HG03139 (cell line): ENCODE results near the gene TPP1.

Experiments used
- ATAC-seq: cut with Tn5 transposase; IDR thresholded peaks from one replicate; pipeline ENCODE4 v1.9.1; 2021; ENCODE audit not compliant: unreplicated experiment

Gene TPP1

DNA sequence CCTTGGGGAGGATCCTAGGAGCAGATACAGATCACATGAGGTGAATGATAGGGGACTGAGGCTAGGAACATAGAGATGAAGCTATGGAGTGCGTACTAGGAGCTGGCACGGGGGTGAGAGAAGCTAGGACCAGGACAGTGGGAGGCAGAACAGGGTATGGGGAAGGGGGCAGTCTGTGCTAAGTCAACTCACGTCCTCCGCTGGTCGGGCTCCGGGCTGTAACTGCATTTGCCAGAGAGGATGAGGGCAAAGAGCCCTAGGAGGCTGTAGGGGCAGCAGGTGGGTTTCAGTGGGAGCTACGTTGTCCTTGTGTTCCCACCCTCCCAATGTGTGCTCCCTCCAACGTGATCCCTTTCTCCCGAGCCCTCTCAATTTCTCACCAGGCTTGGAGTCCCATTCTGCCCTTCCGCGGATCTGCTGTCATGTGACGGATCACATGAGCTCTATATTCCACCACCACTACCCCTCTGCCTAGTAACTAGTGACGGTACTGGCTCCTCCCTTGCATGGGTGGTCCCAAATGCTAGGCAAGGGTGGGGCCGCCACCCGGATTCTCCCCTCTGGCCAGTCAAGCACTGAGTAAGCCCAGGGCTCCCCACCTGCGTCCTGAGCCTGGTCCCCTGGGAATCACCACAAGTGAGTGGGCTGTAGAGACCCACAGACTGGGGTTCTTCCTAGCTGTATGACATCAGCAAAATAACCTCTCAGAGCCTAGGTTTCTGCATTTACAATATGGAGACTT, at the start of gene TPP1:
Gene TPP1, minus strand, starts transcription at position 419 of the 742 bp plus-strand sequence. Its CDS starts 22 bp downstream, at position 397.
- peak; percentile 99 for ATAC-seq

DNA sequence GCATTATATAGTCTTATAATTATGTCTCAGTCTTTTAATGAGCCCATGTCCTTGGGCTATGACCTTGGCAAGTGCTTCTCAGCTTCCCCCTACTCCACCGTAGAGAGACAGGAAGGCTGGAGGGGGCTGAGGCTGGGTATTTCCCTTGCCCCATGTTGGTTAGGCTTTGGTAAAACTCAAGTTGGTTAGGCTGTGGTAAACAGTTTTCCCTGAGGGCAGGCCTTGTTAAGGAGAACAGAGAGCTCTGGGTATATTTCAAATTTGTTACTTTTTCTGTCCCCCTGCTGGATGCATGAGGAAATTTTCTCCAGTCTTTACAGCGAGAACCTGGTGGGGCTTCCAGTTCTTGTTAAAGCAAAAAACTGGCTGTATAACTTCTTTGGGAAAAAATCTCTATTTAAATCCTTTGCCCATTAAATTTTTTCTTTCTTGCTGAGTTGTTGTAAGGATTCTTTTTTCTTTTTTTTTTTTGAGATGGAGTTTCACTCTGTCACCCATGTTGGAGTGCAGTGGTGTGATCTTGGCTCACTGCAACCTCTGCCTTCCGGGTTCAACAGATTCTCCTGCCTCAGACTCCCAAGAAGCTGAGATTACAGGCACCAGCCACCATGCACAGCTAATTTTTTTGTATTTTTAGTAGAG, 48.6 kb upstream of the TPP1 start:
- peak; percentile 75 for ATAC-seq

DNA sequence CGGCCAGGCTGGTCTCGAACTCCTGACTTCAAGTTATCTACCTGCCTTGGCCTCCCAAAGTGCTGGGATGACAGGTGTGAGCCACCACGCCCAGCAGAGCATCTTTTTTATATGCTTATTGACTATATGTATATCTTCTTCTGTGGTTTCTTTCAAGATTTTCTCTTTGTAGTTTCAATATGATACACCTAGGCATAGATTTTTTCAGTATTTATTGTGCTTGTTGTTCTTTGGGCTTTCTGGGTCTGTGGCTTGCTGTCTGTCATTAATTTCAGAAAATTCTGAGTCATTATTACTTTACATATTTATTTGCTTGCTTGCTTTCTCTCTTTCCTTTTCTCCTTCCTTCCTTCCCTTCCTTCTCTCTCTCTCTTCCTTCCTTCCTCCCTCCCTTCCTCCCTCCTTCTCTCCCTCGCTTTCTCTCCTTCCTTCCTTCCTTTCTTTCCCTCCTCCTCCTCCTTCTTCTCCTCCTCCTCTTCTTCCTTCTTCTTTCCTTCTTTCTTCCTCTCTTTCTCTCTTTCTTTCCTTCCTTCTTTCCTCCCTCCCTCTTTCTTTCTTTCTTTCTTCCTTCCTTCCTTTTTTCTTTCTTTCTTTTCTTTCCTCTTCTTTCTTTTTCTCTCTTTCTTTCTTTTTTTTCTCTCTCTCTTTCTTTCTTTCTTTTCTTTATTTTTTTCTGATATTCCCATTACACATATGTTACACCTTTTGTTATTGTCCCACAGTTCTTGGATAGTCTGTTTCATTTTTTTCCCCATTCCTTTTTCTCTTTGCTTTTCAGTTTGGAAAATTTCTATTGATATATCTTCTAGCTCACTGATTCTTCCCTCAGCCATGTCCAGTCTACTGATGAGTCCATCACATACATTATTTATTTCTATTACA, 47.3 kb upstream of the TPP1 start:
- no peak for ATAC-seq

DNA sequence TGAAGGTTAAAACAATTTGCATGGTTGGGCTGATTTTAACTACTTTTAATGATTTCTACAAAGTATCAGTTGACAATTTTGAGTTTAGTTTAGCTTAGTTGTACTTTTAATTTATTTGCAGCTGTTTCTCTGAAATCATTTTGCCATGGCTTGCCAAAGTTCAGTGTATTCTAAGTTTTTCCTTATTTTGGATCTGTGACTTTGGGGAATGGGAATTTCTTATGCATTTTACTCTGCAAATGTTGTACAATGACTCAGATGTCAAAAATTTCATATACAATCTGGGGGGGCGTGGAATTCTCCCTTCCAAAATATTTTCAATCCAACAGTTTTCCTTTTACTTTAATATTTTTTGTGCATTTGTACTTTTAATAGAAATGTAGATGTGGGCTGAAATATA, 45.3 kb upstream of the TPP1 start:
- no peak for ATAC-seq

DNA sequence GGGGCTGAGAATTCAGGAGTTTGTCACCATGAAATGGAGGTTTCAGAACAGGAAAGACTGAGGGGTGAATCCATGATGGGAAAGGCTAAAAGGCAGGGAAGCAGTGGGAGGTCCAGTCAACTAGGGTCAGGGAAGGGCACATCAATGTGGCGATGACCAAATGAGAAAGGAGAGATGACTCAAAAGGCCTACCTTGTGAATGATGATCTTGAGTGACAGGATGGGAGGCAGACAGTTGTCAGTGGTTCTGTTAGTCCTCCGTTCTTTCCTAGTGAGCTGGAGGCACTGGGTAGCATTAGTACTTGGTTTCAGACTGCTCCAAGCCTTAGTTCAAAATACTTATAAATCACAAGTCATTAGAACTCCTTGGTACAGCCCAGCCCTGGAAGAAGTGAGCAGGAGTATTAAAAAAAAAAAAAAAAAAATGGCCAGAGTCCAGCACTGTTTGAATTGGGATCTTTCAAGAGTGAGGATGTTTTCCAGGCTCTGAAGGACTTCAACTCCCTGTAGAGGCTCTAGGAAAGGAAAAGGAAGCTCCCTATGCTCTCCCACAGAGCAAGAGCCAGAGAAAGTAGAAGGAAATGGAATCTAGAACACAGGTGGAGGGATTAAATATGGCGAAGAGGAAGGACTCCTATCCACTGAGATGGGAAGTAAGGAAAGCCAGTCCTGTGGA, 44.7 kb upstream of the TPP1 start:
- ATAC-seq = no peak

DNA sequence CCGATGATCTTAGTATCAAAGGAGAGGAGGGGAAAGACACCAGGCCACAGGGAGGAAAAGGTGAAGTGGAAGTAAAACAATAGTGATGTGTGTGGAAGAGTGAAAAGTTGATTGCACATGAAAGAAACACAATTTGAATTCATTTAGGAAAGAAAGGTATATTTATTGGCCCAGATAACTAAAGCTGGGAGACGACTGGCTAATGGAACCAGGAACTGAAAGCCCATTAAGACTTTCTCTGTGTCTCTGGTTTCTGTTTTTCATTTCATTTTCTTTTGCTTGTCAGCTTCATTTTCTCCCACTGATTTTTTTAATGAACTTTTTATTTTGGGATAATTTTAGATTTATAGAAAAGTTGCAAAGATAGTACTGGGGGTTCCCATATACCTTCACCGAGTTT, 41.5 kb upstream of the TPP1 start:
- ATAC-seq = no peak

DNA sequence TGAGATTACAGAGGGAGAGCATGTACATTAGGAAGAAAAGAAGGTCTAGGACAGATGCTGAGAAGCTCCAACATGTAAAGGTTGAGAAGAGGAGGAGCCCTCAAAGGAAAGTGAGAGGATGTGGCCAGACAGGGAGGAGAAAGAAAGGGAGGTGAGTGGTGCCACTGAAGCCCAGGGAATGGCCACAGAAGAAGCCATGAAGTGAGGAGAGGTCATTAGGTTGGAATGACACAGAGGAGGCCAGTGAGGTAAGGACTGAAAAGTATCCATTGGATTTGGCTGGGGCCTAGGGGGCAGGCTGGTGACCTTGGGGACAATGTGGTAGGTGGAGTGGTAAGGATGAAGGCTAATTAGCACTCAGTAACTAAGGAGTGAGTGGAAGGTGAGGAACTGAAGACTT, 39.4 kb upstream of the TPP1 start:
- ATAC-seq = no peak

DNA sequence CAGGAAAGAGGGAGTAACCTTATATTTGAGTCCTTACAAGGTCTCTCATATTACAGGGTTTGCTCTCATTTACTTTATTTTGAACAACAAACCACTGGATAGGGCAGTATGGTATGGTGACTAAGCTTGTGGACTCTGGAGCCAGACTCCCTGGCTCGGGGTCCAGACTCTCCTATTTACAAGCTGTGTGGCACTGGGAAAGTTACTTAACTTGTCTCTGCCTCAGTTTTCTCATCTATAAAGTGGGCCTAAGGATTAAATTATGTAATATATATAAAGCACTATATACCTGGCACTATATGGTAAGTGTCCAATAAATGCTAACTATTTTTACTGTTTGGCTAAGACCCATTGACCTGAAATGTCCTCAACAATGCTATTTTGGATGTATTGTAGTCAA, 38.1 kb upstream of the TPP1 start:
- ATAC-seq = no peak

DNA sequence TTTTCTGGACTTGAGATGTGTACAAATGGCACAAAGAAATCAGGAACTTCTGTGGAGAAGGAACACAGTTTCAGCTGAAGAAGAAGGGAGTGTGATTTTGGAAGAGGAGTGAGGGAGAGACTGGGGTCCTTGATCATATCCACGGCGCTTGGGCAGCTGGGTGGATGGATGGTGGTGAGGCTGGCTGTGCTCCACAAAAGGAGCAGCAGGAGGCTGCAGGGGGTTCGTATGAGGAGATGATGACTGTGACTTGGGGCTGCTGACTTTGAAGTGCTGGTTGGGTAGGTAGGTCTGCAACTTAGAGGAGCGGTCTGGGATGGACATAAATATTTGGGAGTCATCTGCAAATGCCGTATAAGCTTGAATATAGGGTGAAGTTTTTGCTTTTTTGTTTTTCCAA, 37.7 kb upstream of the TPP1 start:
- ATAC-seq = no peak

DNA sequence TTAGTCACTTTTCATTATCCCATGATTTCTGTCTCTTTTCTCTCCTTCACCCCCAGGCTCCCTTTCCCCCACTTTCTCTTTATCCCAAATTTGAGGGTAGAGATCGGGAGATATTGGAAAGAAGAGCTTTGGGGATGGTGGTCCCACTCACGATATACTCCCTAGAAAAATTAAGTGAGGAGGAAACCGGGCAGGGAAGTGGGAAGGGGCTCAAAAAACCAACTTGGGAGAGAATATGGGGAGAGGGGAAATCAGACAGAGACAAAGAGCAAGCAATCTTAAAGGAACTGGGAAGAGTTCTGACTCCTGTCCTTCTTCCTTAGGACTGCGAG, 37.3 kb upstream of the TPP1 start:
- ATAC-seq = no peak

DNA sequence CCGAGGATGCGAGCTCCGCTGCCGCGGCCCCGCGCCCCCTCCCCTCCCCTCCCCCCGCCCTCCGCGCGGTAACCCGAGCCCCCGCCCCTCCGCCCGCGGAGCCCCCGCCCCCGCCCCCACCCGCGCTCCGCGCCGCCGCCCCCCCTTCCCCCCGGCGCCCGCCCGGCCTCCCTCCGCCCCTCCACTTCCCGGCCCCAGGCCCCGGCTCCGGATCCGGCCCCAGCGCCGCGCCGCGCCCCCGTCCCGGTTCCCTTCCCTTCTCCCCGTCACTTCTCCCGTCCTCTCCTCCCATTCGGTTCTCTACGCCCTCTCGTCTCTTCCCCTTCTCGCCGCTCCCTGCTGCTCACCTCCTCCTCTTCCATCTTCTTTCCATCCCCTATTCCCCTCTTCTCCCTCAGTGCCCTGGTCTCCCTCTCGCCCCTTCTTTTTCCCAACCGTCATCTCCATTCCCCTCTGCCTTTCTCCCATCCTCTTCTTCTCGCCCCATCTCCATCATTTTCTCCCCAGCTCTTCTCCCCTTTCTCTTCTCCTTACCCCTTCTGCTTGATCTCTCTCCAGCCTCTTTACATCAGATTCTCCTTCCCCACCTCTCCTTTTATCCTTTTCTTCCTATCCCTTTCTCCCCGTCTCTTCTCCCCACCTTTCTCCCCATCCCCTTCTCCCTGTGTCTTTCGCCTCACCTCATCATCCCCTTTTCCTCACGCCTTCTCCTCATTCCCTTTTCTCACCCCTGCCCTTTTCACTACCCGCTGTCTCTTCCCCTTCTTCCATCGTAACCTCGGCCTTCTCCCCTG, 36.8 kb upstream of the TPP1 start, which contains the start of gene DCHS1:
Gene DCHS1, minus strand, starts transcription at position 20 of the 794 bp plus-strand sequence. CDS start 14,196 bp downstream, outside the sequence.
- ATAC-seq = no peak

DNA sequence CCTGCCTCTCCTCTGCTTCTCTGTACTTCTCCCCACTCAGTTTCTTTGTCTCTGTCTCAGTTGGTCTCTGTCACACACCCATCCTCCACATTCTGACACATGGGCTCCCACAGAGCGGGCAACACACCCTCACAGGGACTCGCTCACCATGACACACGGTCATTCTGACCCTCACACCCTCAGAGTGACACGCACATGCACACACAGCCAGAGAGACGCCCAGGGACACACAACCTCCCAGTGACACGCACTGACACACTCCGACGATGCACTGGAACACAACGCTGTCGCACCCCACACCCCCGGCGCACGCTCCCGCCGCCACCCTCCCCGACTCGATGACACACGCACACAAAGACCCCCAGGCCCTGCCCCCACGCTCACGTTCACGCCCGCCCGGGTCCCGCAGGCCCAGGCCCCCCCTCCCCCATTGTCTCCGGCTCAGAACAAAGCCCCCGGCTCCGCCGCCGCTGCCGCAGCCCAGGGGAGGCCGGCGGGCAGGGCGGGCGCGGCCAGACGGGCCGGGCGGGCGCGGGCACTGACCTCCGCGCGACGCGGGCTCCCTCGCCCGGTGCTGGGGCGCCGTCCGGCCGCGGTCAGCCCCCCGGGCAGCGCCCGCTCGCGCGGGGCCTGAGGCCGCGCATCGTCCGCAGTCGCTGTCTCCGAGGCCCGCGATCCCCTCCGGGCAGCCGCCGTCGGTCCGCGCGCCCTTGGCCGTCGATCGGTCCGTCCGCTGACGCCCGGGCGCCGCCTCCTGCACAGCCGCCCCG, 36.0 kb upstream of the TPP1 start:
- no peak for ATAC-seq

DNA sequence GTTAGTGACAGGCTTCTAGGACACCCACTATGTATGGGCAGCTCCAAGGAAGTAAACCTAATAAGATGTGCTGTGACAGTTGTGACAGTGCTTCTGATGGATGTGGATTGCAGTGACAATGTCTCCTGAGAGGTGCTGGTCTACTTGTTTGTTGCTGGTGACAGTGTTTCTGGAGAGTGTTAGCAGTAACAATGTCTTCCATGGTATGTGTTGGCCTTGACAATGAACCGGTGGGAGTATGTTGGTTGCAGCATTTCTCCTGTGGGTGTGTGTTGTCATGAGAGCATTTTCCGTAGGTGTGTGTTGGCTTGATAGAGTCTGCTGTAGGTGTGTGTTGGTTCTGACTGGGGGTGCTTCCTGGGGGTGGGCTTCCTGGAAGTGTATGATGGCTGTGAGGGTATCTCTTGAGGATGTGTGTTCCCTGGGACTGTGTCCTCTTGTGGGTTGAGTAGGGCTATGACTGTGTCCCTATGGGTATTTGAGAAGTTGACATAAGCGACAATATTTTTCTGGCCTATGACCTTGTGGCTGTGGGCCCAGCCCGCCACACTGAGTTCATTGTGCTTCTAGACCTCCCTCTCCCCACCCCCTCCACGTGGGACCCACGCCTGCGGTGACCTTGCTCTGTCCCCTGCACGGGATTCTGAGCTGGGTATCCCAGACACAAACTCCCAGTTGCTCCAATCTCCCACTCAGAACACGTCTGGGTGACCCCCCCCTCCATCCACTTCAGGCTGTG, 35.2 kb upstream of the TPP1 start:
- no peak for ATAC-seq

DNA sequence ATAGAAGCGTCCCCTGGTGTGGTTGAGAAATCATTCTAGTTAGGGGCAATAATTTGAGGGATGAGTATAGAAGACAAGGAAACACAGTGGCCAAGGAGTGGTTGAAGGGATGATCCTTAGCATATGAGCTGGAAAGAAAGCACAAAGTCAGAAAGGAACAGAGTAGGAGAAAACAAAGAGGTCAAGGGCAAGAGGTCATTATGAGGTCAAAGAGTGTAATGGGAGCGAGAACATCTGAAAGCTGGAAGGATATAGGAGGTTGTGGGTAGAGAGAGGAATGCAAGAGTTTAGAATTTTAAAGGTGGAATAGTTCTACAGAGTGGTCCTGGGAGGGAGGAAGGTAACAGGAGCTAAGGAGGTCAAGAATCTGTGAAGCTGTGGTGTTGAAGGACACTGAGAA, 34.4 kb upstream of the TPP1 start:
- no peak for ATAC-seq

DNA sequence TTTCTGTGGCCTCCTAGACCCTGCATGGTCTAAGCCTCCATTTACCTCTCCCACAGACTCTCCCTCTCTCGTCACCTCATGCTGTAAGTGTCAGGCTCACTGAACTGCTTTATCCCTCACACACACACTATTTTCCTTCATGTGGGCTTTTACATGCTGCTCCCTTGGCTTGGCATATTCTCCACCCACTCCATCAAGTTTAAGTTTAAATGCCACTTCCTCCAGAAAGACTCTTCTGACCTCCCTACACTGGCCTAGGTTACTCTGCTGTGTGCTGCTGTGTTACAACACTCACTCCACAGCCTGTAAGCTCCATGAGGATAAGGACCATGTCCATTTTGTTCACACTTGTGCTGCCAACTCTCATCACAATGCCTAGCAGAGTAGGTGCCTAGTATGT, 33.9 kb upstream of the TPP1 start:
- ATAC-seq = no peak

DNA sequence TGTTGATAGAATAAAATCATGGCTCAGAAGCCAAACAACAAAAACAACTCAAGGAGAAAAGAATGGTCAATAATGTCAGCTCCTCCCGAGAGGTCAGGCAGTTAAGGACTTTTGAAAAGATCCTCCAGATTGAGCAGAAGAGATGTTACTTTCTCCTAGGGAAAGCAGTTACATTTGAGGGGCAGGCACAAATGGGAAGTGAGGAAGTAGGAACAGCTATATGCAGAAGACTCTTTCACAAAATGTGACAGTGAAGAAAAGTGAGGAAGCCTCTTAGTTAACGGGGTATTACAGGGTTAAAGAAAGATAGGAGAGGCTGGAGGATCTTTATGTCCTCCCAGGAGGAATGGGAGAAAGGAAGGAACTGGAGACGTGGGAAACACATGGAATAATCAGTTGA, 33.0 kb upstream of the TPP1 start:
- no peak for ATAC-seq

DNA sequence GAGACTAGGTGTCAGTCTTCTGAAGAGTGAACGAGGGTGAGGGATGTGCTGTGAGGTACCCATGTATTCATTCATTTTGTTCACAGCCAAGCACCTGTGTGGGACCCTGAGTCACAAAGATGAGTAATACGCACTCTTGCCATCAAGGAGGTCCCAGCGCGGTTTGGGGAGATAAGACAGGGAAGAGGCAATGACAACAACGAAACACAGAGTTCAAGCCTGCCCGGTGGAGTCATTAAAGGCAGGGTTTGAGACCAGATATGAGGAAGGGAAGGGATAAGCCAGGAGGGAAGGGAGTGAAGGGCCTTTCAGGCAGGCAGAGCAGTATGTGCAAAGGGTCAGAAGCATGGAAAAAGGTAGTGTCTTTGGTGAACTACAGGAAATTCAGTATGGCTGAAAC, 31.8 kb upstream of the TPP1 start:
- ATAC-seq = no peak

DNA sequence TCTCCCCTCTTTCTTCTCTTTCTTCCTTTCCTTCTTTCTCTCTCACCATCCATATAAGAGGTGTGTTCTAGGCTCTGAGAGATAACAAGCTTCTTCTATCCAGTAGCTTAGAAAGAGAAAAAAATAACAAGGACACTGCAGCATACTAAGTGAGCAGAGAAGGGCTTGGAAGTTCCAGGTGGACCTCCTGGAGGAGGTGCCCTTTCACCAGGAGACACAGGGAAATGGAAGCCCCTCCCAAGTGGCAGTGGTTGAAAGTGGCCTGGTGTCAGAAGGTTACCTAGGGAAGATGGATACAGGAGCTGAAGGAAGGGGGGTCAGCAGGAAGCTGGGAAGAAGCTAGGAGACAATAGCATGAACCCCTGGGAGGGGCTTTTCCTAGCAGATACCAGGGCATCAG, 30.9 kb upstream of the TPP1 start:
- no peak for ATAC-seq

DNA sequence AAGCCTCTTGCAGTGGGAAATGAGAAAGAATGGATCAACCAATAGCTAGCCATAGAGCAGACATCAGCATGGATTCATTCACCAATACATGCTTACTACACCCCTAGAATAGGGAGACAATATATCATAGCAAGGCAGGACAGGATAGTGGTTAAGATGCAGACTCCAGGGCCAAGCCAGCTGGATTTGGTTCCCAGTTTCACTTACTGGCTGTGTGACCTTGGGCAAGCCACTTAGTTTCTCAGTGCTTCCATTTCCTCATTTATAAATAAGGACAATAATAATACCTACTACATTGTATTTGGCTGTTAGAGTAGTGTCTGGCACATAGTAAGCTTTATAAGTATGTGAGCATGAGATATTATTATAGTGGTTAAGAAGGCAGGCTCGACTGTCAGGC, 29.3 kb upstream of the TPP1 start:
- ATAC-seq = no peak
